K562 (cell line): Measurements from ENCODE around the gene CYLD. TPM values are rescaled to one million over a fixed set of nuclear protein-coding genes. Genes with fewer than 3 reads are reported as not detected.

Experiments used
- ATAC-seq: fragments of 200-7000 bp; cut with Tn5 transposase; 3 replicates; pipeline ENCODE4 v1.9.1; 2020; ENCODE audit warnings: moderate library complexity
- BruUV-seq: library from RNA; stranded (reverse); fragments of 400-500 nt; replicated peaks from 2 replicates; lab custom pipeline; 2021; lab: Mats Ljungman, UMichigan
- CTCF ChIA-PET: fragments of 300-600 bp; formaldehyde crosslinking; extraction: SDS; loops from one replicate; lab custom pipeline; 2021; ENCODE audit warnings: low intra/inter-chr PET ratio; lab: Yijun Ruan, JAX
- POLR2A ChIA-PET: fragments of 300-600, 350-650 bp; sonication (Branson Sonifier 250); formaldehyde crosslinking; extraction: SDS; loops from one replicate; lab custom pipeline; 2021; ENCODE audit warnings: antibody characterized with exemption, inconsistent platforms; lab: Yijun Ruan, JAX
- DNase-seq, 4 experiments: peaks; one replicate each; pipeline versions ENCODE4 v3.0.0 to v3.0.0-alpha.2; 2011 to 2018; ENCODE audit warnings: low spot score in 3 of 4, mixed read lengths in 3 of 4; ENCODE audit errors: extremely low read depth in 1 of 4
- FAIRE-seq: peaks from 2 replicates; lab custom pipeline; 2011; peaks lifted over from hg19 to GRCh38; lab: Jason Lieb, UNC
- H2AFZ ChIP-seq: 2 replicates; pipeline ENCODE4 v1.6.0; 2011; ENCODE audit warnings: low read depth, low read length, control low read depth, inconsistent platforms
- H3K27ac ChIP-seq: fragments of 200-600 bp; 3 replicates; pipeline ENCODE4 v1.8.0; 2011; ENCODE audit warnings: low read depth, mild to moderate bottlenecking, control low read depth, inconsistent platforms, low read length, moderate library complexity, mixed read lengths; ENCODE audit errors: extremely low read depth
- H3K27me3 ChIP-seq, 2 experiments: fragments of 300-600 bp in 1 of 2; 2 replicates in 1 of 2; 3 replicates in 1 of 2; pipeline versions ENCODE4 v1.6.0 to v1.8.0; 2011; ENCODE audit warnings: inconsistent platforms in 2 of 2, low read length in 2 of 2, mild to moderate bottlenecking in 1 of 2, mixed read lengths in 1 of 2, moderate library complexity in 1 of 2; ENCODE audit not compliant: control insufficient read depth in 2 of 2, insufficient read depth in 2 of 2
- H3K36me3 ChIP-seq: fragments of 300-600 bp; 3 replicates; pipeline ENCODE4 v1.8.0; 2011; ENCODE audit warnings: mild to moderate bottlenecking, low read length, inconsistent platforms; ENCODE audit not compliant: control insufficient read depth, insufficient read depth
- H3K4me1 ChIP-seq, 2 experiments: fragments of 200-600 bp in 1 of 2; replicated peaks in 1 of 2; 2 replicates in 1 of 2; 3 replicates in 1 of 2; pipeline versions ENCODE4 v1.5.1 to v1.8.0; 2011; ENCODE audit warnings: inconsistent platforms in 2 of 2, low read length in 2 of 2, mild to moderate bottlenecking in 1 of 2, mixed read lengths in 1 of 2, moderate library complexity in 1 of 2; ENCODE audit not compliant: control insufficient read depth in 2 of 2, insufficient read depth in 2 of 2
- H3K4me2 ChIP-seq: 2 replicates; pipeline ENCODE4 v1.6.1; 2011; ENCODE audit warnings: low read length, control low read depth, inconsistent platforms, mixed read lengths; ENCODE audit not compliant: insufficient read depth
- H3K4me3 ChIP-seq: fragments of 200-600 bp; sonication (generic), shearing (Covaris generic); 2 replicates; pipeline ENCODE4 v1.5.1; 2016; ENCODE audit warnings: control low read depth, inconsistent platforms
- H3K79me2 ChIP-seq: fragments of 200-600 bp; 3 replicates; pipeline ENCODE4 v1.8.0; 2011; ENCODE audit warnings: low read length, inconsistent platforms; ENCODE audit not compliant: control insufficient read depth, insufficient read depth
- H3K9ac ChIP-seq, 2 experiments: 2 replicates each; pipeline versions ENCODE4 v1.6.0 to v1.6.1; 2011; ENCODE audit warnings: low read depth in 2 of 2, low read length in 2 of 2, control low read depth in 1 of 2, inconsistent platforms in 1 of 2, mild to moderate bottlenecking in 1 of 2, mixed read lengths in 1 of 2; ENCODE audit not compliant: insufficient read depth in 1 of 2
- H3K9me1 ChIP-seq: one replicate; pipeline ENCODE4 v1.6.0; 2011; ENCODE audit warnings: inconsistent platforms, mild to moderate bottlenecking, low read length, moderate library complexity; ENCODE audit not compliant: control insufficient read depth, insufficient read depth
- H3K9me3 ChIP-seq: replicated peaks from 2 replicates; pipeline ENCODE4 v1.5.1; 2011; ENCODE audit warnings: low read depth, low read length, inconsistent platforms; ENCODE audit not compliant: control insufficient read depth, insufficient read depth
- H4K20me1 ChIP-seq: replicated peaks from 2 replicates; pipeline ENCODE4 v1.6.1; 2011; ENCODE audit warnings: low read length, inconsistent platforms, mixed read lengths; ENCODE audit not compliant: control insufficient read depth, insufficient read depth
- FOXJ2 ChIP-seq: fragments of 200-800 bp; sonication (Bioruptor generic); IDR thresholded peaks from 2 replicates; pipeline ENCODE4 v1.6.1; 2016; ENCODE audit warnings: missing genetic modification characterization, missing compliant biosample characterization
- GATA2 ChIP-seq: sonication (generic); formaldehyde crosslinking; IDR thresholded peaks from 2 replicates; pipeline ENCODE4 v1.4.0; 2020; ENCODE audit warnings: mild to moderate bottlenecking, missing genetic modification reagents
- MAFG ChIP-seq: fragments of 450-650 bp; conservative IDR thresholded peaks from 2 replicates; pipeline ENCODE4 v1.6.1; 2016; ENCODE audit warnings: missing genetic modification characterization, missing compliant biosample characterization
- MAFK ChIP-seq: IDR thresholded peaks from 2 replicates; pipeline ENCODE4 v1.6.1; 2011; ENCODE audit warnings: low read length, improper control_type of control experiment
- MTA1 ChIP-seq: fragments of 450-650 bp; IDR thresholded peaks from 2 replicates; pipeline ENCODE4 v1.6.1; 2017; ENCODE audit warnings: borderline replicate concordance
- MYBL2 ChIP-seq, 2 experiments: fragments of 450-650 bp in 1 of 2; sonication (generic) in 1 of 2; formaldehyde crosslinking in 1 of 2; IDR thresholded peaks; 2 replicates each; pipeline versions ENCODE4 v1.6.1 to v1.8.1; 2017 to 2022; ENCODE audit warnings: borderline replicate concordance in 1 of 2, inconsistent platforms in 1 of 2, low read depth in 1 of 2, mild to moderate bottlenecking in 1 of 2, missing genetic modification reagents in 1 of 2, moderate library complexity in 1 of 2
- NFE2L1 ChIP-seq: fragments of 450-650 bp; IDR thresholded peaks from 2 replicates; pipeline ENCODE4 v1.6.1; 2016; ENCODE audit warnings: missing genetic modification characterization, low read depth, mild to moderate bottlenecking, missing compliant biosample characterization, moderate library complexity, borderline replicate concordance
- NFIX ChIP-seq: fragments of 250-450 bp; sonication (Bioruptor Pico); IDR thresholded peaks from 2 replicates; pipeline ENCODE4 v1.4.0; 2020; ENCODE audit warnings: low read depth, mild to moderate bottlenecking, moderate library complexity
- PPARD ChIP-seq: fragments of 250-450 bp; sonication (Bioruptor Pico); IDR thresholded peaks from 2 replicates; pipeline ENCODE4 v1.8.0; 2022; ENCODE audit warnings: inconsistent platforms, mild to moderate bottlenecking, moderate library complexity
- RUNX1 ChIP-seq: sonication (generic); IDR thresholded peaks from 2 replicates; pipeline ENCODE4 v1.6.1; 2016; ENCODE audit warnings: antibody characterized with exemption, low read depth
- SMARCB1 ChIP-seq: IDR thresholded peaks from 2 replicates; pipeline ENCODE4 v1.6.1; 2011; ENCODE audit warnings: improper control_type of control experiment, low read depth; ENCODE audit not compliant: insufficient read length
- TCFL5 ChIP-seq: fragments of 250-450 bp; sonication (Bioruptor Pico); conservative IDR thresholded peaks from 2 replicates; pipeline ENCODE4 v1.6.1; 2021; ENCODE audit warnings: mild to moderate bottlenecking, moderate library complexity, matching md5 sums
- WGBS: fragments of 100-300 bp; shearing (Covaris generic); methylation state at CpG from one replicate; pipeline ENCODE4 v1.1.6; 2016; ENCODE audit warnings: low coverage, mixed read lengths; ENCODE audit not compliant: insufficient coverage; ENCODE audit errors: missing lambda C conversion rate; 5-methylcytosine and 5-hydroxymethylcytosine counted together
- in situ Hi-C: fragments of 300-500 bp; cut with MboI; formaldehyde crosslinking; loops from 4 replicates; pipeline ENCODE4 v1.15.0; 2018; ENCODE audit warnings: inconsistent platforms, mixed read lengths
- intact Hi-C: fragments of 100-400 bp; cut with micrococcal nuclease; formaldehyde crosslinking; loops from 2 replicates; pipeline ENCODE4 v1.14.2; 2022
- polyA plus RNA-seq, 8 experiments: library from polyadenylated mRNA; depleted of rRNA in 4 of 8; stranded (reverse) in 5 of 8; unstranded in 3 of 8; fragments of >200 nt; fragmentation: Nextera tagmentation in 2 of 8; fragmentation: Illumina TruSeq in 1 of 8; extraction: Ambion mirVana in 2 of 8; extraction: Trizol in 1 of 8; gene quantifications; 2 replicates each; pipeline versions ENCODE4 v1.2.1 to v1.2.3, GENCODE V29; 2011 to 2014; ENCODE audit warnings: inconsistent platforms in 1 of 8, missing spikeins in 1 of 8
- total RNA-seq, 7 experiments: library from RNA; depleted of rRNA in 6 of 7; stranded (reverse); fragments of >200 nt in 6 of 7; fragmentation: Illumina TruSeq in 2 of 7; extraction: Trizol in 2 of 7; gene quantifications; 2 replicates each; pipeline versions ENCODE4 v1.2.1 to v1.2.3, GENCODE V29; 2011 to 2021; ENCODE audit warnings: low replicate concordance in 1 of 7
- TF ChIP-seq, protein P1 (sequence below): fragments of 450-650 bp; IDR thresholded peaks from 2 replicates; pipeline ENCODE4 v1.6.1; 2016; ENCODE audit warnings: antibody characterized with exemption
- TF ChIP-seq, protein P2 (sequence below), 2 experiments: fragments of 450-650 bp; IDR thresholded peaks; 2 replicates each; pipeline ENCODE4 v1.6.1; 2016; ENCODE audit warnings: mild to moderate bottlenecking in 2 of 2, borderline replicate concordance in 1 of 2, low read depth in 1 of 2, moderate library complexity in 1 of 2

Gene CYLD
- total and polyA plus RNA-seq, 9 of the 15 experiments (the other 6 are each of a cell fraction or from before 2014, with no cell fraction given) = 3.4 to 7.4 (median 5.3) TPM

DNA sequence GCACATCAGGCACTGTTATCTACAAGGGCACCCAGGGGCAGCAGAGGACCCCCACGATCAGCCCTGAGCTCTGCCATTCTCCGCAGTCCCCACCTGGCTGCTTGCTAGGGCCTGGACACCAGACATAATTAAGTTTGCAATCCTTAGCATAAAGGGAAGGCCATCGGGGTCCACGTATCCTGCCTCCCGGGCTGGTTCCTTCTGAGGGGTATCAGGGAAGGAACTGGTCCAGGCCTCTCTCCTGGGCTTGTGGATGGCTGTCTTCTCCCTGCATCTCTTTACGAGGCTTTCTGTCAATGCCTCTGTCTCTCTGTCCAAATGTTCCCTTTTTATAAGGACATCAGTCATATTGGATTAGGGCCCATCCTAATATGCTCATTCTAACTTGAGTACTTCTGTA is 77.8 kb downstream of the CYLD start:
- intact Hi-C loops = loop anchor here (5.0 kb wide), 1 partner anchor 63 kb away; no protein-coding TSS in a partner anchor
- Histone ChIP-seq H3K4me3 (no peak overlapping the region), H4K20me1 (peaks cover 3% of the 10 kb centered on the region; the same call in 1 of the 2 replicates), H3K9ac (no peak overlapping the region), H3K9me3 (no peaks in the 10 kb centered on the region), H3K36me3 (no peaks in the 10 kb centered on the region), H3K79me2 (no peaks in the 10 kb centered on the region), H2AFZ (no peak overlapping the region), H3K4me1 (no peaks in the 10 kb centered on the region), H3K9me1 (no peaks in the 10 kb centered on the region), H3K27ac (no peak overlapping the region), H3K27me3 (peaks cover 9 to 47% of the 10 kb centered on the region in 2 experiments; a peak in 4 of 5 replicates), H3K4me2 (no peak overlapping the region)
- ChIA-PET POLR2A (no interaction called here), CTCF (no interaction called here)
- ATAC-seq (no peak), FAIRE-seq (peak; percentile 32), DNase-seq (no peak)
- 0% methylated on average over 6 of the region's 6 CpGs for WGBS
- BruUV-seq = no TSS peak
- in situ Hi-C loops = loop anchor here (10.0 kb wide), 1 partner anchor 445 kb away; no protein-coding TSS in a partner anchor
- TF ChIP-seq NFE2L1 (tag) (no peak), PPARD (CRISPR knock-in tag) (no peak), MTA1 (no peak), MAFG (tag) (no peak), FOXJ2 (tag) (no peak), MAFK (no peak), RUNX1 (no peak), NFIX (CRISPR knock-in tag) (no peak), TCFL5 (CRISPR knock-in tag) (no peak), MYBL2 (IDR thresholded peaks at IDR 0.05; ENCODE audit: low read depth) (no peak), MYBL2 (CRISPR knock-in tag; IDR thresholded peaks at IDR 0.05; ENCODE audit: borderline replicate concordance) (no peak), GATA2 (no peak), SMARCB1 (no peak)
- TF ChIP-seq, protein P1, sequence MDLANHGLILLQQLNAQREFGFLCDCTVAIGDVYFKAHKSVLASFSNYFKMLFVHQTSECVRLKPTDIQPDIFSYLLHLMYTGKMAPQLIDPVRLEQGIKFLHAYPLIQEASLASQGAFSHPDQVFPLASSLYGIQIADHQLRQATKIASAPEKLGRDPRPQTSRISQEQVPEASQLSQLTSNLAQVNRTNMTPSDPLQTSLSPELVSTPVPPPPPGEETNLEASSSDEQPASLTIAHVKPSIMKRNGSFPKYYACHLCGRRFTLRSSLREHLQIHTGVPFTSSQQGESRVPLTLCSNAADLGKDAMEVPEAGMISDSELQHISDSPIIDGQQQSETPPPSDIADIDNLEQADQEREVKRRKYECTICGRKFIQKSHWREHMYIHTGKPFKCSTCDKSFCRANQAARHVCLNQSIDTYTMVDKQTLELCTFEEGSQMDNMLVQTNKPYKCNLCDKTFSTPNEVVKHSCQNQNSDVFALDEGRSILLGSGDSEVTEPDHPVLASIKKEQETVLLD = no peak
- TF ChIP-seq, protein P2, sequence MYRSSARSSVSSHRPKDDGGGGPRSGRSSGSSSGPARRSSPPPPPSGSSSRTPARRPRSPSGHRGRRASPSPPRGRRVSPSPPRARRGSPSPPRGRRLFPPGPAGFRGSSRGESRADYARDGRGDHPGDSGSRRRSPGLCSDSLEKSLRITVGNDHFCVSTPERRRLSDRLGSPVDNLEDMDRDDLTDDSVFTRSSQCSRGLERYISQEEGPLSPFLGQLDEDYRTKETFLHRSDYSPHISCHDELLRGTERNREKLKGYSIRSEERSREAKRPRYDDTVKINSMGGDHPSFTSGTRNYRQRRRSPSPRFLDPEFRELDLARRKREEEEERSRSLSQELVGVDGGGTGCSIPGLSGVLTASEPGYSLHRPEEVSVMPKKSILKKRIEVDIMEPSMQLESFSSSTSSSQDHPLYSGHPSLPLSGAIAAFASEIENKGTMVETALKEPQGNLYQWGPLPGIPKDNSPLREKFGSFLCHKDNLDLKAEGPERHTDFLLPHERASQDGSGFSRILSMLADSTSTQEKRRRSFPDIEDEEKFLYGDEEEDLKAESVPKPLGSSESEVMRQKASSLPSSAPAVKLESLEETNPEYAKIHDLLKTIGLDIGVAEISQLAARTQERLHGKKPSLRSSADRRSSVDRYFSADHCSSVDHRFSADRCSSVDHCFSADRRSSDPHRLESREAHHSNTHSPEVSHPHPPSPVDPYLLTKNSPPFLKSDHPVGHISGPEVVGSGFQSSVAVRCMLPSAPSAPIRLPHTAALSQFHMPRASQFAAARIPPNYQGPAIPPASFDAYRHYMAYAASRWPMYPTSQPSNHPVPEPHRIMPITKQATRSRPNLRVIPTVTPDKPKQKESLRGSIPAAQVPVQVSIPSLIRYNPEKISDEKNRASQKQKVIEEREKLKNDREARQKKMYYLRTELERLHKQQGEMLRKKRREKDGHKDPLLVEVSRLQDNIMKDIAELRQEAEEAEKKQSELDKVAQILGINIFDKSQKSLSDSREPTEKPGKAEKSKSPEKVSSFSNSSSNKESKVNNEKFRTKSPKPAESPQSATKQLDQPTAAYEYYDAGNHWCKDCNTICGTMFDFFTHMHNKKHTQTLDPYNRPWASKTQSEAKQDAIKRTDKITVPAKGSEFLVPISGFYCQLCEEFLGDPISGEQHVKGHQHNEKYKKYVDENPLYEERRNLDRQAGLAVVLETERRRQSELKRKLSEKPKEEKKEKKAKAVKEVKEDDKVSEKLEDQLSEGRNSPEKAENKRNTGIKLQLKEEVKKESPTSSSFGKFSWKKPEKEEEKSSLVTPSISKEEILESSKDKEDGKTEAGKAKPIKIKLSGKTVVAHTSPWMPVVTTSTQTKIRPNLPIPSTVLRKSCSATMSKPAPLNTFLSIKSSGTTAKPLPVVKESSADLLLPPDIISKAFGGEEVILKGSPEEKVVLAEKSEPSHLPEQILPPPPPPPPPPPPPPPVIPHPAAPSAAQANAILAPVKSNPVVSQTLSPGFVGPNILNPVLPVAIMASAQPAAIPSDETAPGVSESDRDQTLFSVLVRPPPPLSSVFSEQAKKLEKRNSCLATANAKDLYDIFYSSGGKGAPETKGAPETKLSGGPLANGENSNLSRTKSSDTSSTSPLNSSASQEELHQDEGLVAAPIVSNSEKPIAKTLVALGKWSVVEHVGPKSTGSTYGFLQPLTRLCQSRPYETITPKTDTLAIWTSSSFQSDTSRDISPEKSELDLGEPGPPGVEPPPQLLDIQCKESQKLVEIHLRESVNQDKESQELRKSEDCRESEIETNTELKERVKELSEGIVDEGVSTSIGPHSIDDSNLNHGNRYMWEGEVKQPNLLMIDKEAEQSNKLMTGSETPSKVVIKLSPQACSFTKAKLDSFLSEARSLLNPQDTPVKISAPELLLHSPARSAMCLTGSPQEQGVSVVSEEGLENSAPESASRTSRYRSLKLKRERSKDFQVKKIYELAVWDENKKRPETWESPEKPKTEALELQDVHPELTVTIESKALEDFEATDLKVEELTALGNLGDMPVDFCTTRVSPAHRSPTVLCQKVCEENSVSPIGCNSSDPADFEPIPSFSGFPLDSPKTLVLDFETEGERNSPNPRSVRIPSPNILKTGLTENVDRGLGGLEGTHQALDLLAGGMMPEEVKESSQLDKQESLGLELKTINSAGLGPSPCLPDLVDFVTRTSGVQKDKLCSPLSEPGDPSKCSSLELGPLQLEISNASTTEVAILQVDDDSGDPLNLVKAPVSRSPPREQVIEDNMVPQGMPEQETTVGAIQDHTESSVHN (IDR thresholded peaks at IDR 0.05; ENCODE audit: borderline replicate concordance in 1 of 2, low read depth in 1 of 2) = no peak
